HG03159 (cell line): ENCODE results near the gene PLCG1.

Experiments used
- ATAC-seq: cut with Tn5 transposase; IDR thresholded peaks from one replicate; pipeline ENCODE4 v1.9.1; 2021; ENCODE audit warnings: mild to moderate bottlenecking, moderate library complexity; ENCODE audit not compliant: unreplicated experiment

Gene PLCG1

GRCh38 chr20:41202426-41202825 lies 65.1 kb downstream of the PLCG1 start:
- ATAC-seq, result no peak

GRCh38 chr20:41203660-41204059 lies 66.3 kb downstream of the PLCG1 start:
- no peak for ATAC-seq

- no peak for ATAC-seq
Measured at GRCh38 chr20:41204304-41205265, 67.2 kb downstream of the PLCG1 start.

GRCh38 chr20:41205313-41205712 lies 68.0 kb downstream of the PLCG1 start:
- no peak for ATAC-seq

GRCh38 chr20:41213150-41213820 lies 75.9 kb downstream of the PLCG1 start:
- ATAC-seq, result no peak

GRCh38 chr20:41214202-41214601 lies 76.9 kb downstream of the PLCG1 start:
- ATAC-seq, result no peak

- ATAC-seq, result no peak
Measured at GRCh38 chr20:41214666-41215065, 77.3 kb downstream of the PLCG1 start.

GRCh38 chr20:41217422-41217821 lies 80.1 kb downstream of the PLCG1 start:
- ATAC-seq, result no peak

GRCh38 chr20:41218466-41218865 lies 81.1 kb downstream of the PLCG1 start:
- no peak for ATAC-seq

- ATAC-seq, result no peak
Measured at GRCh38 chr20:41219824-41220223, 82.5 kb downstream of the PLCG1 start.

- ATAC-seq, result no peak
Measured at GRCh38 chr20:41221614-41222218, 84.4 kb downstream of the PLCG1 start.

- no peak for ATAC-seq
Measured at GRCh38 chr20:41222296-41222695, 85.0 kb downstream of the PLCG1 start.

- no peak for ATAC-seq
Measured at GRCh38 chr20:41222703-41223102, 85.4 kb downstream of the PLCG1 start.

- ATAC-seq, result no peak
Measured at GRCh38 chr20:41223112-41223511, 85.8 kb downstream of the PLCG1 start.

GRCh38 chr20:41224281-41224680 lies 86.9 kb downstream of the PLCG1 start:
- ATAC-seq, result no peak

GRCh38 chr20:41225091-41225490 lies 87.7 kb downstream of the PLCG1 start:
- ATAC-seq, result no peak

GRCh38 chr20:41226426-41226825 lies 89.1 kb downstream of the PLCG1 start:
- ATAC-seq, result no peak
